Naive thymus-derived CD8-positive, alpha-beta T cell (primary cell): ENCODE measurements around the gene GBGT1. TPM values are rescaled to one million over a fixed set of nuclear protein-coding genes. Genes with fewer than 3 reads are reported as not detected.

Experiments used
- ATAC-seq, 2 donors: fragments of 150-1000 bp; cut with Tn5 transposase in 1 of 2; sonication (Bioruptor Pico), chemical (Tn5 transposase) in 1 of 2; 1 replicate in 1 of 2; 2 replicates in 1 of 2; pipeline ENCODE4 v1.10.0; 2021; ENCODE audit warnings: mild to moderate bottlenecking in 2 of 2, moderate library complexity in 2 of 2
- POLR2A ChIA-PET: fragments of 350-600 bp; sonication (Branson Sonifier 250); formaldehyde crosslinking; loops from one replicate; lab custom pipeline; 2021; ENCODE audit warnings: antibody characterized with exemption; lab: Charles Lee
- DNase-seq, 10 donors: peaks; one replicate each; pipeline versions ENCODE4 v3.0.0 to v3.0.0-alpha.2; 2020 to 2022
- H3K27ac Mint-ChIP-seq, 10 donors: one replicate each; pipeline ENCODE4 v1.8.0; 2020 to 2022; ENCODE audit warnings: mild to moderate bottlenecking in 10 of 10, mixed read lengths in 10 of 10, moderate library complexity in 4 of 10, inconsistent platforms in 1 of 10
- H3K27me3 Mint-ChIP-seq, 5 donors: one replicate each; pipeline ENCODE4 v1.8.0; 2021 to 2022; ENCODE audit warnings: mixed read lengths in 5 of 5
- H3K36me3 Mint-ChIP-seq, 3 donors: one replicate each; pipeline ENCODE4 v1.8.0; 2020 to 2022; ENCODE audit warnings: mixed read lengths in 3 of 3, mild to moderate bottlenecking in 2 of 3, inconsistent platforms in 1 of 3
- H3K4me1 Mint-ChIP-seq, 4 donors: one replicate each; pipeline ENCODE4 v1.8.0; 2021 to 2022; ENCODE audit warnings: mixed read lengths in 4 of 4
- H3K4me3 Mint-ChIP-seq, 10 donors: one replicate each; pipeline ENCODE4 v1.8.0; 2020 to 2022; ENCODE audit warnings: mild to moderate bottlenecking in 10 of 10, mixed read lengths in 10 of 10, moderate library complexity in 6 of 10, inconsistent platforms in 1 of 10
- H3K9me3 Mint-ChIP-seq, 9 donors: one replicate each; pipeline ENCODE4 v1.8.0; 2020 to 2022; ENCODE audit warnings: mixed read lengths in 9 of 9, mild to moderate bottlenecking in 3 of 9, inconsistent platforms in 1 of 9, moderate library complexity in 1 of 9
- polyA plus RNA-seq, 3 donors: library from polyadenylated mRNA; unstranded; fragments of 300-500 nt; fragmentation: Illumina TruSeq; gene quantifications; one replicate each; pipeline ENCODE4 v1.2.3, GENCODE V29; 2021
- total RNA-seq, 8 experiments: library from RNA in 2 of 8; stranded (reverse) in 2 of 8; gene quantifications; one replicate each; pipeline ENCODE4 v1.2.3 and lab custom pipeline; 2021 to 2026

Gene GBGT1
- total and polyA plus RNA-seq, 5 experiments from 2014 or later = 4.1 to 4.9 TPM; not detected in 3

DNA sequence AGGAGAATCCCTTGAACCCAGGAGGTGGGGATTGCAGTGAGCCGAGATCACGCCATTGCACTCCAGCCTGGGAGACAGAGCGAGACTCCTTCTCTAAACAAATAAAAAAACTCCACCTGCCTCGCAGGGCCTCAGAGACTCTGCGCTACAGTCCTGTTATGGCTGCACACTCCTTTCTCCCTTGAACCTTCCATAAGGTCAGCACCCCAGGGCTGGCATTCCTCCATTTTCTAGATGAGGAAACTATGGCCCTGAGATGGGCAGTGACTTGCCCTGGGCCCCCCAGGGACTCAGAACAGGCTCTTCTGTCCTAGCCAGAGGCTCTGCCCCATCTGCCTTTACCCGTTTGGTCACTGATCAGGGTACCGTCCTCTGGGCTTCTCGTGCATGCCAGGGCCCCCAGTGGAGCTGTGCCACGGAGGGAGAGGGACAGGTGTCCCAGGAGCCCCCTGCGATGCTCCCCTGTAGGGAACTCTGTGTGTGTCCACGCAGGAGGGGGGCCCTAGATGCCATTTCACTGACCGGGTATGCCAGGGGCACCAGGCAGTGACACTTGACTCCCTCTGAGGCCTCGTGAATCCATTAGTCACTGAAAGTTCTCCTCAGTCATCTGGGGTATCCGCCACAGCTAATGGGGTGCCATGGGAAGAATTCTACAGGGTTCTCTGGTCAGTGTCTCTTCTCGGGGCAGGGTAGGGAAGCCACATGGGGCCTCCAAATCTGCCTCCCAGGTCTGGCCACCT is 58.8 kb downstream of the GBGT1 start:
- peak overlapping the region in 2 of 10 donors; percentile 69 to 89 for H3K27ac Mint-ChIP-seq
- peak in 1 of 10 donors; percentile 59 for DNase-seq

DNA sequence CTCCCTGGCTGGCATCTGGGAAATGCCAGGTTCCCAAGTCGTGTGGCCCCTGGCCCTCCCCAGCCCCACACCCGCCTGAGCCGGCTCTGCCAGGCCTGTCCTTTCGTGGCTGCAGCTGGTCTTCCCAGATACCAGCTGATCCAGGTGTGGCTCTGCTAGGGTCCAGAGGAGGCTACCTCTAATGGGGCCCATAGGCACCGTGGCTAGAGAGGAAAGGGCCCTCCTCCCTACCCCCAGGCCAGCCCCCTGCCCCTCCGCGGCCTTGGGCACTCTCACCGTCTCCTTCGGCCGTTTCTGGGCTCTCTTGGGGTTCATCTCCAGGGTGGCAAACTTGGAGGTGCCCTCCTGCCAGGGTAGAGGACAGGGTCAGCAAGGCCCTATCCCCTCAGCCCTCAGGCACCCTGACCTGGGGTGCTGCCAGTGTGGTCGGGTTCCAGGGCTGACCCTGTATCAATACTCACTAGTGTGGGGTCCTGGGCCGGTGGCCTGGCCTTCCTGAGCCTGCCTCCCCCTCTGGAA is 59.7 kb downstream of the GBGT1 start:
- H3K4me1 Mint-ChIP-seq = peaks cover 0 to 5% (median 0%) of the 10 kb centered on the region in 4 donors
- POLR2A ChIA-PET = interaction anchor here (1.0 to 3.3 kb wide), 3 partner anchors 9 to 44 kb away, joined by 3 to 28 read pairs (median 15); no protein-coding TSS in a partner anchor
- H3K36me3 Mint-ChIP-seq = peaks cover 0 to 58% (median 26%) of the 10 kb centered on the region in 3 donors
- no peaks in the 10 kb centered on the region for H3K27me3 Mint-ChIP-seq
- peak overlapping the region in 2 of 10 donors; percentile 73 to 89 for H3K27ac Mint-ChIP-seq
- DNase-seq = peak in 1 of 10 donors; percentile 42
- ATAC-seq = no peak
- no peak overlapping the region for H3K4me3 Mint-ChIP-seq
- peaks cover 0 to 2% (median 0%) of the 10 kb centered on the region in 9 donors for H3K9me3 Mint-ChIP-seq

More for the DNA sequence above, 58.8 kb downstream of the GBGT1 start:
- POLR2A ChIA-PET = interaction anchor here (1.2 to 4.6 kb wide), 2 partner anchors 39 to 43 kb away, joined by 3 to 20 read pairs; no protein-coding TSS in a partner anchor
- Mint-ChIP-seq H3K36me3 (peaks cover 0 to 57% (median 21%) of the 10 kb centered on the region in 3 donors), H3K27me3 (no peaks in the 10 kb centered on the region), H3K4me3 (no peak overlapping the region), H3K4me1 (peaks cover 0 to 5% (median 0%) of the 10 kb centered on the region in 4 donors), H3K9me3 (no peaks in the 10 kb centered on the region)
- no peak for ATAC-seq

DNA sequence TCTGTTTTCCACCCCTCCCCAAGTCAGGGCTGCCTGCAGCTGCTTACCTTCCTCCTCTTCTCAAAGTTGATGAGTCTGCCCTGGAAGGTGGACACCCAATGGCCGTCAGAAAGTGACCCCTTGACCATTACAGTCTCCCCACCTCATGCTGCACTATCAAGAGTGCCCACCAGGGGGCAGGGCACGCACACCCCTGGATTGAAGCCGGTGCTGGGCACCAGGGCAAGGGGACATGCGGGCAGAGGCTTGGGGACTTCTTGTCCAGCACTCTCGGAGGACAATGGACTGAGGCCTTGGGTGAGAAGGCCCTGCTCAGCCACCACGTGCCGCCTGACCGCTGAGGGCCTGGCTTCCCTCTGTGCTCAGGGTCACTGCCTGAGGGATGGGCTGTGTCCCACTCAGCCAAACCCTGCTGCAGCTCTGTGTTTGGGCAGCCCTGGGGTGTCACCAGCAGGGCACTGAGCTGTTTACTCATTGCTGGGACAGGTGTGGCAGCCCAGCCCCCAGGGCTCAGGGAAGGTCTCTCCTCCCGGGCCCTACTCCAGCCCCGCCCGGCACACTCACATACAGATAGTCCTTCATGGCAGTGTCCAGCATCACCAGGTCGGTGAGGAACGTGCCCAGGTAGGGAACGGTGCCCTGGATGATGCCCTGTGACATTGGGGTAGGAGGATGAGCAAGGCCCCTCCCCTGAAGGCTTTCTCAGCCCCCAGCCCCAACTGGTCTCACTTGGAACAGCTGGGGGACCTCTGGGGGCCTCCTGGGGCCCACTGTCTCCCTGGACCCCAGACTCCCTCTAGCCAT is 60.3 kb downstream of the GBGT1 start:
- Mint-ChIP-seq H3K36me3 (peaks cover 0 to 63% (median 32%) of the 10 kb centered on the region in 3 donors), H3K27ac (peak overlapping the region in 7 of 10 donors; percentile 75 to 91 (median 88)), H3K27me3 (no peaks in the 10 kb centered on the region), H3K9me3 (peaks cover 0 to 2% (median 0%) of the 10 kb centered on the region in 9 donors), H3K4me3 (no peak overlapping the region), H3K4me1 (peaks cover 0 to 5% (median 0%) of the 10 kb centered on the region in 4 donors)
- POLR2A ChIA-PET = interaction anchor here (0.9 to 3.3 kb wide), 4 partner anchors 10 to 45 kb away, joined by 3 to 28 read pairs (median 9); no protein-coding TSS in a partner anchor
- ATAC-seq (peak; percentile 54 to 73), DNase-seq (peak in 9 of 10 donors; percentile 28 to 75 (median 56))

Other genes with a start within 250 kb of the GBGT1 start
- 10 to 100 TPM; 82.4 to 86.2 TPM for gene TSC1, start 219.3 kb downstream of the GBGT1 start, total RNA-seq
- gene TSC1, start 219.3 kb downstream of the GBGT1 start, polyA plus RNA-seq = 1 to 10 TPM; 4.8 to 8.7 (median 8.3) TPM
- under 1 TPM in 1 of 2 experiments, not detected in 1; 0.39 TPM for gene GFI1B, start 185.2 kb downstream of the GBGT1 start, total RNA-seq
- under 1 TPM in 1 of 3 donors, not detected in 2; 0.16 TPM for gene GFI1B, start 185.2 kb downstream of the GBGT1 start, polyA plus RNA-seq
- gene GTF3C5, start 132.9 kb downstream of the GBGT1 start, total RNA-seq = 10 to 100 TPM; 78.7 to 81.2 TPM
- gene GTF3C5, start 132.9 kb downstream of the GBGT1 start, polyA plus RNA-seq = 10 to 100 TPM; 33.7 to 40.1 (median 37.8) TPM
- gene CEL, start 101.9 kb downstream of the GBGT1 start, total RNA-seq = 1 to 10 TPM; 1.3 to 1.6 TPM
- gene CEL, start 101.9 kb downstream of the GBGT1 start, polyA plus RNA-seq = not detected
- 10 to 100 TPM; 93.7 to 99.9 TPM for gene RALGDS, start 42.7 kb downstream of the GBGT1 start, total RNA-seq
- 10 to 100 TPM; 14.1 to 35.5 (median 29.4) TPM for gene RALGDS, start 42.7 kb downstream of the GBGT1 start, polyA plus RNA-seq
- not detected for gene OBP2B, start 45.3 kb upstream of the GBGT1 start, total RNA-seq
- not detected for gene OBP2B, start 45.3 kb upstream of the GBGT1 start, polyA plus RNA-seq
- not detected for gene ABO, start 111.3 kb upstream of the GBGT1 start, total RNA-seq
- not detected for gene ABO, start 111.3 kb upstream of the GBGT1 start, polyA plus RNA-seq
- gene SURF6, start 172.3 kb upstream of the GBGT1 start, total RNA-seq = 10 to 100 TPM; 29.8 to 34.1 TPM
- gene SURF6, start 172.3 kb upstream of the GBGT1 start, polyA plus RNA-seq = 10 to 100 TPM in 2 of 3 donors, 1 to 10 TPM in 1; 4.9 to 16.9 (median 10.1) TPM
- 10 to 100 TPM; 38.2 to 46.4 TPM for gene MED22, start 184.2 kb upstream of the GBGT1 start, total RNA-seq
- 10 to 100 TPM; 10.3 to 20.6 (median 17.5) TPM for gene MED22, start 184.2 kb upstream of the GBGT1 start, polyA plus RNA-seq
- 1,000 to 10,000 TPM; 2,300 to 2,355 TPM for gene RPL7A, start 184.3 kb upstream of the GBGT1 start, total RNA-seq
- 1,000 to 10,000 TPM; 1,183 to 1,387 (median 1,313) TPM for gene RPL7A, start 184.3 kb upstream of the GBGT1 start, polyA plus RNA-seq
- gene SURF1, start 192.6 kb upstream of the GBGT1 start, total RNA-seq = 10 to 100 TPM; 58.7 to 59.5 TPM
- gene SURF1, start 192.6 kb upstream of the GBGT1 start, polyA plus RNA-seq = 100 to 1,000 TPM in 2 of 3 donors, 10 to 100 TPM in 1; 90.6 to 119 (median 112) TPM
- 10 to 100 TPM; 22.8 to 24.7 TPM for gene SURF2, start 192.6 kb upstream of the GBGT1 start, total RNA-seq
- gene SURF2, start 192.6 kb upstream of the GBGT1 start, polyA plus RNA-seq = 10 to 100 TPM; 39.8 to 52.0 (median 49.9) TPM
- 10 to 100 TPM; 68.7 to 70.0 TPM for gene SURF4, start 212.1 kb upstream of the GBGT1 start, total RNA-seq
- 100 to 1,000 TPM; 107 to 146 (median 122) TPM for gene SURF4, start 212.1 kb upstream of the GBGT1 start, polyA plus RNA-seq
- gene STKLD1, start 212.5 kb upstream of the GBGT1 start, total RNA-seq = 1 to 10 TPM; 1.2 to 1.3 TPM
- 1 to 10 TPM in 1 of 3 donors, under 1 TPM in 1, not detected in 1; 0.35 to 2.3 TPM for gene STKLD1, start 212.5 kb upstream of the GBGT1 start, polyA plus RNA-seq